CD14-positive monocyte (primary cell): Measurements from ENCODE around the gene AXIN1. TPM values are rescaled to one million over a fixed set of nuclear protein-coding genes. Genes with fewer than 3 reads are reported as not detected.

ENCODE experiments used
- DNase-seq, 3 donors: peaks; one replicate each; pipeline ENCODE4 v3.0.0-alpha.2; 2011 to 2022
- H2AFZ ChIP-seq: 2 replicates; pipeline ENCODE4 v1.6.0; 2012; ENCODE audit warnings: mild to moderate bottlenecking, low read depth, low read length, inconsistent platforms; ENCODE audit not compliant: insufficient read depth, poor library complexity, severe bottlenecking
- H3K27ac ChIP-seq, 2 donors: 1 replicate in 1 of 2; 2 replicates in 1 of 2; pipeline ENCODE4 v1.5.1; 2012 to 2013; ENCODE audit warnings: low read length in 2 of 2, control low read depth in 1 of 2, inconsistent platforms in 1 of 2, low read depth in 1 of 2, mild to moderate bottlenecking in 1 of 2
- H3K27me3 ChIP-seq, 2 donors: one replicate each; pipeline versions ENCODE4 v1.6.0 to v1.6.1; 2011 to 2013; ENCODE audit warnings: low read length in 2 of 2; ENCODE audit not compliant: control insufficient read depth in 2 of 2, insufficient read depth in 2 of 2
- H3K36me3 ChIP-seq, 2 donors: replicated peaks in 1 of 2; 1 replicate in 1 of 2; 2 replicates in 1 of 2; pipeline versions ENCODE4 v1.5.1 to v1.6.1; 2012 to 2013; ENCODE audit warnings: low read length in 2 of 2, control low read depth in 1 of 2, inconsistent platforms in 1 of 2, mild to moderate bottlenecking in 1 of 2; ENCODE audit not compliant: insufficient read depth in 2 of 2, control insufficient read depth in 1 of 2
- H3K4me1 ChIP-seq, 2 donors: 1 replicate in 1 of 2; 2 replicates in 1 of 2; pipeline versions ENCODE4 v1.5.1 to v1.6.1; 2012 to 2013; ENCODE audit warnings: low read length in 2 of 2, control low read depth in 1 of 2, inconsistent platforms in 1 of 2, mild to moderate bottlenecking in 1 of 2, moderate library complexity in 1 of 2; ENCODE audit not compliant: insufficient read depth in 2 of 2, control insufficient read depth in 1 of 2
- H3K4me2 ChIP-seq: replicated peaks from 2 replicates; pipeline ENCODE3; 2012; ENCODE audit warnings: low read length, moderate library complexity, mild to moderate bottlenecking; ENCODE audit not compliant: poor library complexity, severe bottlenecking; ENCODE audit errors: extremely low read depth
- H3K4me3 ChIP-seq, 3 experiments: fragments of 200-600 bp in 1 of 3; sonication (generic) in 1 of 3; replicated peaks in 1 of 3; 1 replicate in 2 of 3; 2 replicates in 1 of 3; pipeline ENCODE4 v1.5.1; 2011 to 2013; ENCODE audit warnings: low read length in 3 of 3, mild to moderate bottlenecking in 3 of 3, control low read depth in 2 of 3, low read depth in 2 of 3, inconsistent platforms in 1 of 3, moderate library complexity in 1 of 3
- H3K79me2 ChIP-seq: 2 replicates; pipeline ENCODE4 v1.6.0; 2012; ENCODE audit warnings: mild to moderate bottlenecking, control low read depth, inconsistent platforms, low read length, moderate library complexity; ENCODE audit not compliant: insufficient read depth
- H3K9ac ChIP-seq: 2 replicates; pipeline ENCODE4 v1.6.0; 2017; ENCODE audit warnings: low read length, mild to moderate bottlenecking; ENCODE audit not compliant: insufficient read depth, poor library complexity, severe bottlenecking
- H3K9me3 ChIP-seq, 2 donors: replicated peaks in 1 of 2; 1 replicate in 1 of 2; 2 replicates in 1 of 2; pipeline versions ENCODE4 v1.5.1 to v1.6.1; 2012 to 2013; ENCODE audit warnings: low read length in 2 of 2, control low read depth in 1 of 2; ENCODE audit not compliant: control insufficient read depth in 1 of 2, insufficient read depth in 1 of 2
- H4K20me1 ChIP-seq: 2 replicates; pipeline ENCODE4 v1.6.0; 2012; ENCODE audit warnings: mild to moderate bottlenecking, low read length, control low read depth, moderate library complexity; ENCODE audit not compliant: insufficient read depth
- H3K27ac Mint-ChIP-seq, 7 donors: one replicate each; pipeline ENCODE4 v1.8.0; 2020; ENCODE audit warnings: mild to moderate bottlenecking in 7 of 7, mixed read lengths in 7 of 7, moderate library complexity in 6 of 7, inconsistent platforms in 2 of 7
- H3K27me3 Mint-ChIP-seq, 3 donors: one replicate each; pipeline ENCODE4 v1.8.0; 2021 to 2022; ENCODE audit warnings: low read depth in 3 of 3, mild to moderate bottlenecking in 3 of 3, mixed read lengths in 3 of 3, moderate library complexity in 3 of 3, inconsistent platforms in 1 of 3
- H3K36me3 Mint-ChIP-seq, 2 donors: one replicate each; pipeline ENCODE4 v1.8.0; 2020; ENCODE audit warnings: mixed read lengths in 2 of 2, inconsistent platforms in 1 of 2, mild to moderate bottlenecking in 1 of 2
- H3K4me1 Mint-ChIP-seq: one replicate; pipeline ENCODE4 v1.8.0; 2020; ENCODE audit warnings: mild to moderate bottlenecking, mixed read lengths
- H3K4me3 Mint-ChIP-seq, 2 donors: one replicate each; pipeline ENCODE4 v1.8.0; 2020; ENCODE audit warnings: mild to moderate bottlenecking in 2 of 2, mixed read lengths in 2 of 2, moderate library complexity in 1 of 2
- H3K9me3 Mint-ChIP-seq, 7 donors: one replicate each; pipeline ENCODE4 v1.8.0; 2020 to 2022; ENCODE audit warnings: mixed read lengths in 7 of 7, mild to moderate bottlenecking in 6 of 7, moderate library complexity in 6 of 7, inconsistent platforms in 2 of 7
- CTCF ChIP-seq: fragments of 200-600 bp; IDR thresholded peaks from one replicate; pipeline ENCODE4 v1.8.0; 2022; ENCODE audit warnings: antibody characterized with exemption, mild to moderate bottlenecking
- WGBS: methylation state at CpG from one replicate; pipeline ENCODE4 v1.1.5; 2013; ENCODE audit warnings: missing lambda C conversion rate; ENCODE audit not compliant: insufficient coverage; 5-methylcytosine and 5-hydroxymethylcytosine counted together
- intact Hi-C, 2 donors: fragments of 100-400 bp; cut with micrococcal nuclease; formaldehyde crosslinking; loops; one replicate each; pipeline versions ENCODE4 v1.15.0 to v1.15.1; 2023
- polyA plus RNA-seq, 3 donors: library from polyadenylated mRNA; depleted of rRNA in 1 of 3; unstranded in 2 of 3; stranded (reverse) in 1 of 3; fragments of 300-500 nt in 2 of 3; fragments of >200 nt in 1 of 3; fragmentation: Illumina TruSeq in 2 of 3; gene quantifications; 1 replicate in 2 of 3; 2 replicates in 1 of 3; pipeline ENCODE4 v1.2.3, GENCODE V29; 2012 to 2021

Gene AXIN1
- polyA plus RNA-seq, 3 donors: 0.30 to 20.9 (median 0.74) TPM

GRCh38 chr16:286491-287297 is 65.8 kb downstream of the AXIN1 start:
- no peak overlapping the region for H3K27ac ChIP-seq
- 95% methylated on average over 21 of the region's 22 CpGs for WGBS
- H2AFZ ChIP-seq: no peak overlapping the region
- no peak overlapping the region for H3K4me3 Mint-ChIP-seq
- H3K9ac ChIP-seq: no peak overlapping the region
- H3K9me3 ChIP-seq: peaks cover 12 to 14% of the 10 kb centered on the region in 2 donors
- no peak for TF ChIP-seq CTCF
- H3K4me2 ChIP-seq: no peak overlapping the region
- H3K4me1 Mint-ChIP-seq: no peaks in the 10 kb centered on the region
- H3K27me3 ChIP-seq: peaks cover 0 to 5% of the 10 kb centered on the region in 2 donors
- peaks cover 35 to 53% of the 10 kb centered on the region in 2 donors for H3K36me3 Mint-ChIP-seq
- intact Hi-C loops: loop anchor here in 1 of 2 donors (5.0 kb wide), 1 partner anchor 84 kb away; no protein-coding TSS in a partner anchor
- H3K4me1 ChIP-seq: no peaks in the 10 kb centered on the region
- DNase-seq: no peak
- H3K27ac Mint-ChIP-seq: peak overlapping the region in 1 of 7 donors; percentile 21
- H3K36me3 ChIP-seq: peaks cover 49 to 55% of the 10 kb centered on the region in 2 donors
- no peaks in the 10 kb centered on the region for H4K20me1 ChIP-seq
- H3K4me3 ChIP-seq: no peak overlapping the region
- peaks cover 3 to 11% (median 8%) of the 10 kb centered on the region in 3 donors for H3K27me3 Mint-ChIP-seq
- H3K79me2 ChIP-seq: no peaks in the 10 kb centered on the region
- peaks cover 0 to 22% (median 8%) of the 10 kb centered on the region in 7 donors for H3K9me3 Mint-ChIP-seq

- Histone ChIP-seq H3K4me2 (no peak overlapping the region), H3K9me3 (peaks cover 12 to 21% of the 10 kb centered on the region in 2 donors), H3K27me3 (peaks cover 0 to 16% of the 10 kb centered on the region in 2 donors), H3K27ac (no peak overlapping the region), H3K36me3 (peaks cover 36 to 42% of the 10 kb centered on the region in 2 donors), H3K4me3 (no peak overlapping the region), H4K20me1 (no peaks in the 10 kb centered on the region), H2AFZ (no peak overlapping the region), H3K9ac (no peak overlapping the region), H3K4me1 (no peaks in the 10 kb centered on the region), H3K79me2 (no peaks in the 10 kb centered on the region)
- H3K27ac Mint-ChIP-seq: no peak overlapping the region
- peaks cover 13 to 23% (median 18%) of the 10 kb centered on the region in 3 donors for H3K27me3 Mint-ChIP-seq
- intact Hi-C loops: loop anchor here in 1 of 2 donors (5.0 kb wide), 1 partner anchor 83 kb away; no protein-coding TSS in a partner anchor
- TF ChIP-seq CTCF: no peak
- peaks cover 23 to 40% of the 10 kb centered on the region in 2 donors for H3K36me3 Mint-ChIP-seq
- peaks cover 0 to 22% (median 8%) of the 10 kb centered on the region in 7 donors for H3K9me3 Mint-ChIP-seq
- DNase-seq: no peak
- H3K4me1 Mint-ChIP-seq: no peaks in the 10 kb centered on the region
- 94% methylated on average over 23 of the region's 48 CpGs for WGBS
- H3K4me3 Mint-ChIP-seq: no peak overlapping the region
These were observed 67.1 kb downstream of the AXIN1 start for GRCh38 chr16:285146-286055.
